ENCODE measurements around the gene FOXO6.
"Not testable (repeated sequence)": the region's sequence is repeated elsewhere in the genome, so short reads cannot be mapped to it uniquely, and the experiment has no call there.

FOXO6 gene

GRCh38 chr1:41328780-41329640, 32.2 kb upstream of the FOXO6 start:
- DNase-seq (ENCODE audit: low read depth in 2 of 2) = no peak

GRCh38 chr1:41329662-41330587, 31.3 kb upstream of the FOXO6 start:
- no peak for DNase-seq (ENCODE audit: low read depth in 2 of 2)

GRCh38 chr1:41330588-41331545, 30.4 kb upstream of the FOXO6 start:
- DNase-seq (ENCODE audit: low read depth in 2 of 2) = no peak

GRCh38 chr1:41331546-41331917, 29.7 kb upstream of the FOXO6 start:
- DNase-seq (ENCODE audit: low read depth in 2 of 2) = no peak

GRCh38 chr1:41332161-41332560, 29.1 kb upstream of the FOXO6 start:
- not testable (repeated sequence) for DNase-seq (ENCODE audit: low read depth in 2 of 2)

- peak in 1 of 2 donors; percentile 24 for DNase-seq (ENCODE audit: low read depth in 2 of 2)
Observed at GRCh38 chr1:41333146-41333784, 28.0 kb upstream of the FOXO6 start.

- DNase-seq (ENCODE audit: low read depth in 2 of 2) = no peak
Observed at GRCh38 chr1:41338820-41339219, 22.4 kb upstream of the FOXO6 start.

- DNase-seq (ENCODE audit: low read depth in 2 of 2) = no peak
Observed at GRCh38 chr1:41340655-41341364, 20.4 kb upstream of the FOXO6 start.

- no peak for DNase-seq (ENCODE audit: low read depth in 2 of 2)
Observed at GRCh38 chr1:41341365-41341683, 19.9 kb upstream of the FOXO6 start.

- no peak for DNase-seq (ENCODE audit: low read depth in 2 of 2)
Observed at GRCh38 chr1:41341772-41342562, 19.3 kb upstream of the FOXO6 start.

- no peak for DNase-seq (ENCODE audit: low read depth in 2 of 2)
Observed at GRCh38 chr1:41342774-41343355, 18.4 kb upstream of the FOXO6 start.

- DNase-seq (ENCODE audit: low read depth in 2 of 2) = no peak
Observed at GRCh38 chr1:41343790-41344699, 17.2 kb upstream of the FOXO6 start.

GRCh38 chr1:41344708-41345159, 16.5 kb upstream of the FOXO6 start:
- DNase-seq (ENCODE audit: low read depth in 2 of 2) = no peak

- no peak for DNase-seq (ENCODE audit: low read depth in 2 of 2)
Observed at GRCh38 chr1:41345434-41346075, 15.7 kb upstream of the FOXO6 start.

- DNase-seq (ENCODE audit: low read depth in 2 of 2) = no peak
Observed at GRCh38 chr1:41347276-41347675, 14.0 kb upstream of the FOXO6 start.

- no peak for DNase-seq (ENCODE audit: low read depth in 2 of 2)
Observed at GRCh38 chr1:41348394-41348793, 12.8 kb upstream of the FOXO6 start.

GRCh38 chr1:41349361-41350054, 11.7 kb upstream of the FOXO6 start:
- no peak for DNase-seq (ENCODE audit: low read depth in 2 of 2)

Data from stimulated activated CD8-positive, alpha-beta memory T cell treated with anti-CD3 and anti-CD28 coated beads, Interleukin-2, amount 100 ng/mL, for 48 hours (primary cell).